Esophagus (tissue), 2 donors: ENCODE measurements around the gene COG4. TPM values are rescaled to one million over a fixed set of nuclear protein-coding genes. Genes with fewer than 3 reads are reported as not detected.

Experiments
- H3K27ac ChIP-seq, 2 donors: one replicate each; pipeline ENCODE4 v1.5.1; 2013; ENCODE audit warnings: low read depth in 2 of 2, mild to moderate bottlenecking in 2 of 2, inconsistent platforms in 1 of 2, low read length in 1 of 2, moderate library complexity in 1 of 2
- H3K27me3 ChIP-seq, 2 donors: one replicate each; pipeline ENCODE4 v1.6.1; 2013; ENCODE audit warnings: low read length in 2 of 2, control low read depth in 1 of 2, mild to moderate bottlenecking in 1 of 2; ENCODE audit not compliant: insufficient read depth in 2 of 2, control insufficient read depth in 1 of 2
- H3K36me3 ChIP-seq, 2 donors: one replicate each; pipeline ENCODE4 v1.6.1; 2013; ENCODE audit warnings: low read length in 1 of 2; ENCODE audit not compliant: control insufficient read depth in 2 of 2, insufficient read depth in 2 of 2
- H3K4me1 ChIP-seq, 2 donors: one replicate each; pipeline ENCODE4 v1.6.1; 2013; ENCODE audit warnings: low read length in 1 of 2; ENCODE audit not compliant: control insufficient read depth in 2 of 2, insufficient read depth in 2 of 2
- H3K4me3 ChIP-seq, 2 donors: one replicate each; pipeline ENCODE4 v1.5.1; 2013; ENCODE audit warnings: low read length in 2 of 2, mild to moderate bottlenecking in 2 of 2, low read depth in 1 of 2, moderate library complexity in 1 of 2
- H3K9me3 ChIP-seq, 2 donors: one replicate each; pipeline ENCODE4 v1.6.1; 2013; ENCODE audit warnings: mild to moderate bottlenecking in 2 of 2, low read depth in 1 of 2, low read length in 1 of 2, moderate library complexity in 1 of 2; ENCODE audit not compliant: control insufficient read depth in 2 of 2, insufficient read depth in 1 of 2
- WGBS, 2 donors: extraction: QIAGEN DNeasy Blood & Tissue Kit; methylation state at CpG; one replicate each; pipeline ENCODE4 v1.1.7; 2013; 5-methylcytosine and 5-hydroxymethylcytosine counted together
- polyA plus RNA-seq, 2 donors: library from polyadenylated mRNA; stranded (reverse); fragments of 200-250 nt; gene quantifications; one replicate each; pipeline ENCODE4 v1.2.3, GENCODE V29; 2013
- donor health status: healthy with polysubstance abuse.
- donor health status: Bipolar disorder and iron deficiency.

Gene COG4
- polyA plus RNA-seq, 2 donors, result 41.8 to 42.7 TPM

GRCh38 chr16:70561623-70562022 is 38.3 kb upstream of the COG4 start:
- no peaks in the 10 kb centered on the region for H3K27me3 ChIP-seq
- peaks cover 10 to 33% of the 10 kb centered on the region in 2 donors for H3K36me3 ChIP-seq
- no peaks in the 10 kb centered on the region for H3K9me3 ChIP-seq
- peak overlapping the region; percentile 68 to 76 for H3K27ac ChIP-seq
- no peak overlapping the region for H3K4me3 ChIP-seq
- H3K4me1 ChIP-seq, result peaks cover 0 to 6% of the 10 kb centered on the region in 2 donors
- 56 to 75% methylated on average over 9 of the region's 9 CpGs for WGBS, 2 donors

DNA sequence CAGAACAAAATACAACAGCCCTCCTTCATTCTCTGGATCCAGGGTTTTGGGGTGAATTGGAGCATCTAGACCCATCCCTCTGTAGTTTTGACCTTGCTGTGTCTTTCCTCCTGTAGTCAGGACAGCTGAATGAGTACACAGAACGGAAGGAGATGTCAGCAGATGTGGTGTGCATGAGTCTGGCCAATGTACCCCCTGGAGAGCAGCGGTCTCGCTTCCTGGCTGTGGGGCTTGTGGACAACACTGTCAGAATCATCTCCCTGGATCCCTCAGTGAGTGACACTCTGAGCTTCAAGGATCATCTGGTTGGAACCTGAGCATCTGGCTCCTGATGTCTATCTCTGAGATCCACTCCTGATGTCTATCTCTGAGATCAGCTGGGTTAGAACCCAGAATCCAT is 32.7 kb upstream of the COG4 start:
- Histone ChIP-seq H3K36me3 (peaks cover 8 to 31% of the 10 kb centered on the region in 2 donors), H3K27me3 (no peaks in the 10 kb centered on the region), H3K27ac (peak overlapping the region in 1 of 2 donors; percentile 40), H3K4me3 (no peak overlapping the region), H3K9me3 (no peaks in the 10 kb centered on the region), H3K4me1 (peaks cover 0 to 4% of the 10 kb centered on the region in 2 donors)
- WGBS, 2 donors, result 86 to 93% methylated on average over 3 of the region's 3 CpGs

DNA sequence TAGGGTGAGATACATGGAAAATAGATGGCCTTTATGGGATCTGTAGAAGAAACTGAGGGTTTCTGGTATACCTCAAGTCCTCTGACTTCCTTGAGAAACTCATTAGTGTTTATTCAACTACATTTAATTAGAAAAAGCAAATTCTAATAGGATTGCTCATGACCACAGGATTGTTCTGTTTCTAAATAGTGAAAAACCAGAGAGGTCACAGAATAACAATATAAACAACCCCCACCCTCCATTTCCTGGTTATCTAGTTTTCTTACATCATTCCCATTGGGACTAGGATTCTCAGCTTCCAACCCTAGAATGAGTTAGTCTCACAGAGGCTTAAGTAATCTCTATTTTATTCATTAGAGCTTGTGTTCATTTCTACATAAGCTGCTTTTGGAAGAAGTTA is 30.3 kb upstream of the COG4 start:
- H3K4me3 ChIP-seq, result no peak overlapping the region
- H3K9me3 ChIP-seq, result no peaks in the 10 kb centered on the region
- H3K4me1 ChIP-seq, result no peaks in the 10 kb centered on the region
- H3K36me3 ChIP-seq, result peaks cover 8 to 28% of the 10 kb centered on the region in 2 donors
- no peaks in the 10 kb centered on the region for H3K27me3 ChIP-seq
- H3K27ac ChIP-seq, result peak overlapping the region in 1 of 2 donors; percentile 22

DNA sequence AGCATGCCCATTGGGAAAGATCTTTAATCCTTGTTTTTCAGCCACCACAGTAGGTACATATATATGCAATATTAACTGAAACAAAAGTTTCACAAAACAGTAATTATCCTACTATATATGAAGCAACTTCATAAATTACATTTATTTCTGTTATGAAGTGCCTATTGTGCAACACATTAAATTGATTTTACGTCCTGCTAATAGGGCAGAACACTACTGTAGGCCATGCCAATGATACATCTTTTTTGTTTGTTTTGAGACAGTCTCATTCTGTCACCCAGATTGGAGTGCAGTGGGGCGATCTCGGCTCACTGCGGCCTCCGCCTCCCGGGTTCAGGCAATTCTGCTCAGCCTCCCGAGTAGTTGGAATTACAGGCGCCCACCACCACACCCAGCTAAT is 29.3 kb upstream of the COG4 start:
- no peak overlapping the region for H3K4me3 ChIP-seq
- peaks cover 8 to 36% of the 10 kb centered on the region in 2 donors for H3K36me3 ChIP-seq
- WGBS, 2 donors, result 95 to 96% methylated on average over 8 of the region's 8 CpGs
- H3K27ac ChIP-seq, result no peak overlapping the region
- no peaks in the 10 kb centered on the region for H3K4me1 ChIP-seq
- no peaks in the 10 kb centered on the region for H3K9me3 ChIP-seq
- no peaks in the 10 kb centered on the region for H3K27me3 ChIP-seq

- peaks cover 8 to 35% of the 10 kb centered on the region in 2 donors for H3K36me3 ChIP-seq
- H3K4me3 ChIP-seq, result no peak overlapping the region
- H3K27me3 ChIP-seq, result no peaks in the 10 kb centered on the region
- no peaks in the 10 kb centered on the region for H3K4me1 ChIP-seq
- WGBS, 2 donors, result 79 to 80% methylated on average over 3 of the region's 3 CpGs
- no peaks in the 10 kb centered on the region for H3K9me3 ChIP-seq
- H3K27ac ChIP-seq, result peak overlapping the region in 1 of 2 donors; percentile 7
These were observed 28.4 kb upstream of the COG4 start for GRCh38 chr16:70551788-70552187.

DNA sequence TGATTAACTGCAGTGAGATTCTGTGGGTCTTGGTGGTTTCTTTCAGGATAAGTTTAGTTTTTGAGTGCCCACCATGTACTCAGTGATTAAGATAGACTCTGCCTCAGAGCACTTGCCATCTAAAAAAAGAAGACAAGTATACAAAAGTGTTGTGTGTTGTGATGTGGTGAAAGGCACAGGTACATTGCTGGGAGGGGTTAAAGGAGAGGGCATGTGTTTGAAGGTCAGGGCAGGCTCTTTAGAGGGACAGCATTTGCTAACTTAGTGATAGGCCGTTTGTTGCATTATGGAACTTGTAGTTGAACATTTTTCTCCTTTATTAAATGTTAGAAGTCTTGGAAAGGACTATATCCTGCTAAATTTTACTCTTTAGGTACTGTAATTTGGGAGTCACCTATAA is 26.7 kb upstream of the COG4 start:
- WGBS, 2 donors, result 0 to 57% methylated on average over 1 of the region's 1 CpG
- no peaks in the 10 kb centered on the region for H3K9me3 ChIP-seq
- no peak overlapping the region for H3K4me3 ChIP-seq
- no peaks in the 10 kb centered on the region for H3K27me3 ChIP-seq
- H3K27ac ChIP-seq, result peak overlapping the region in 1 of 2 donors; percentile 1
- H3K4me1 ChIP-seq, result no peaks in the 10 kb centered on the region
- peaks cover 8 to 32% of the 10 kb centered on the region in 2 donors for H3K36me3 ChIP-seq

DNA sequence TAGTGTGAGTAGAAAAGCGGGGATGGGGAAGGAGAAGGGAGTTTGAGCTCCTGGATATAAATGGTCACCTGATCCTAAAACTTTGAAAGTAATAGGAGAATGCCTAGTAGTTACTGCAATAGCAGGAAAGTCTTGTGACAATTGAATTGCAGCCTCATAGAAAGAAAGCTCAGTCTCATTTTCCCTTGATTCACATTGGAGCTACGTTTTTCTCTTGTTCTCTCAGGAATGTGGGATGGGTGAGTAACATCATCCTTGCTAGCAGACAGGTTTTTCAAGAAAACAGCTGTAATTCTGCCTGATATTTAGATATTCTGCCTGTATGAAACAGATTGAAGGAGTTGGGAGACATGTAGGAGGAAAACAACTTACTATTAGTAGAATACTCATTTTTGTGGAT is 25.6 kb upstream of the COG4 start:
- no peaks in the 10 kb centered on the region for H3K9me3 ChIP-seq
- H3K4me3 ChIP-seq, result no peak overlapping the region
- H3K4me1 ChIP-seq, result no peaks in the 10 kb centered on the region
- H3K27me3 ChIP-seq, result no peaks in the 10 kb centered on the region
- 60 to 83% methylated on average over 2 of the region's 2 CpGs for WGBS, 2 donors
- H3K36me3 ChIP-seq, result peaks cover 7 to 27% of the 10 kb centered on the region in 2 donors
- H3K27ac ChIP-seq, result peak overlapping the region in 1 of 2 donors; percentile 24

DNA sequence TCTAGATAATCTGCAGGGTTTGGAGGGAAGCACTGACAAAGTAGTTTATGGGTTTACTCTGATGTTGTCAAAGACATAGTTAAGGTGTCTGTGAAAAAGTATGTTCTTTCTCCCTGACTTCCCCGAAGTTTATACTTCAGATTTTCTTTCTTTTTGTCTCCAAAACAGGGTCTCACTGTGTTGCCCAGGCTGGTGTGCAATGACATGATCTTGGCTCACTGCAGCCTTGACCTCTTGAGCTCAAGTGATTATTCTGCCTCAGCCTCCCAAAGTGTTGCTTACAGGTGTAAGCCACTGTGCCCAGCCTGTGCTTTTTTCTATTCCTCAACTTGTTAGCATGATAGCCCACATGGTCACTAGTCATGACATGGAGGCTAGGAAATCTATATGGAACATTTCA is 21.2 kb upstream of the COG4 start:
- Histone ChIP-seq H3K4me3 (no peak overlapping the region), H3K4me1 (no peaks in the 10 kb centered on the region), H3K9me3 (no peaks in the 10 kb centered on the region), H3K36me3 (peaks cover 14 to 23% of the 10 kb centered on the region in 2 donors), H3K27ac (no peak overlapping the region), H3K27me3 (no peaks in the 10 kb centered on the region)
- 79 to 80% methylated on average over 1 of the region's 1 CpG for WGBS, 2 donors

DNA sequence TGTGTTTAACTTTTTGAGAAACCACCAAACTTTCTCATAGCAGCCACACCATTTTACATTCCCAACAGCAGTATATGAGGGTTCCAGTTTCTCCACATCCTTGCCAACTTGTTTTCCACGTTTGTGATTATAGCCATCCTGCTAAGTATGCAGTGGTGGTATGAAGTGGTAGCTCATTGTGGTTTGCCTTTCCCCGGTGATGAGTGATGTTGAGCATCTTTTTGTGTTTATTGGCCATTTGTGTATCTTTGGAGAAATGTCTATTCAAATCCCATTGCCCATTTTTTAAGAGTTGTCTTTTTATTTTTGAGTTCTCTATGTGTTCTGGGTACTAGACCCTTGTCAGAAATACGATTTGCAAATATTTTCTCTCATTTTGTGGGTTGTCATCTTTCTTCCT is 17.6 kb upstream of the COG4 start:
- Histone ChIP-seq H3K27me3 (no peaks in the 10 kb centered on the region), H3K4me1 (no peaks in the 10 kb centered on the region), H3K36me3 (peaks cover 16 to 19% of the 10 kb centered on the region in 2 donors), H3K9me3 (no peaks in the 10 kb centered on the region), H3K4me3 (no peak overlapping the region), H3K27ac (no peak overlapping the region)
- WGBS, 2 donors, result 49 to 54% methylated on average over 3 of the region's 3 CpGs

GRCh38 chr16:70534971-70535370 is 11.6 kb upstream of the COG4 start:
- WGBS, 2 donors, result 81 to 83% methylated on average over 2 of the region's 2 CpGs
- no peaks in the 10 kb centered on the region for H3K9me3 ChIP-seq
- peaks cover 6 to 14% of the 10 kb centered on the region in 2 donors for H3K36me3 ChIP-seq
- no peak overlapping the region for H3K27ac ChIP-seq
- H3K4me1 ChIP-seq, result no peaks in the 10 kb centered on the region
- no peak overlapping the region for H3K4me3 ChIP-seq
- H3K27me3 ChIP-seq, result no peaks in the 10 kb centered on the region
